HG03039 (cell line): ENCODE data around the gene TRIM50.
"Not testable (repeated sequence)": the region's sequence is repeated elsewhere in the genome, so short reads cannot be mapped to it uniquely, and the experiment has no call there.

Source experiments
- ATAC-seq: cut with Tn5 transposase; IDR thresholded peaks from one replicate; pipeline ENCODE4 v1.9.1; 2021; ENCODE audit warnings: mild to moderate bottlenecking, moderate library complexity; ENCODE audit not compliant: unreplicated experiment

Gene TRIM50

GRCh38 chr7:73327922-73328321 lies at the start of gene TRIM50, which contains the start of gene FKBP6:
Gene TRIM50, minus strand, starts transcription at chr7:73328082. Its CDS starts 3,295 bp downstream, at chr7:73324787.
Gene FKBP6, plus strand, starts transcription at chr7:73328161. Its CDS starts 268 bp downstream, at chr7:73328429.
- ATAC-seq, result not testable (repeated sequence)

DNA sequence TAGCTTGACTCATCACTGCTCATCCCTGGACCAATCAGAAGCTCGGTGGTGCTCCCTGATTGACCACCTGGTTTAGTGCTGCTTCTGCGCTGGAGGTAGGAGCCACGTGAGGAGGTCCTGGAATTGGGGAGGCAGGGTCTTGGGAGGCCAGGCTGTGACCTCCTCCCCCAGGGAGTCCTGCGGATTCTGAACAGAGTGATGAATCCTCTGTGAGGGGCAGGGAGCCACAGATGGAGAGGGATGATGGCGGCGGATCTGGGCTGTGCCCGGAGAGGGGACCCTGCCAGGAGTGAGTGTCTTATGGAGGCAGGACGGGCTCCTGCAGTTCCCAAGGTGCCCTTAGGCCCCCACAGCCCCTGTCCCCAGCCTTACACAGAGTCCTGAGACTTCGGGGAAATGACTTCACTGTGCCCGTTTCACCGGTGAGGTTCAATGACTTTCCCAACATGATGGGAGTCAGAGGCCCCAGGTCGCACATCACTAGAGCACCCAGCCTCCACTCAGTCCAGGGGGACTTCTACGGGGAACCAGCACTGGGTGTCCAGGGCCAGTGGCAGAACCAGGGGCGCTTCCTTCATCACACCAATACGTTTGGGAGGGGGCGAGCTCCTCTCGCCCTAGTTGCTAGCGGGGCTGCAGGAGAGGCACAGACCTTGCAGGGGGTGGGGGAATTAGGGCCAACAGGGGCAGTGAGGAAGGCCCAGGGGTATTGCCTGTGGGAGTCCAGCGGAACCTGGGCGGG lies 49.0 kb upstream of the TRIM50 start:
- ATAC-seq, result no peak

- not testable (repeated sequence) for ATAC-seq
These were observed 48.4 kb upstream of the TRIM50 start for GRCh38 chr7:73376262-73376661.

DNA sequence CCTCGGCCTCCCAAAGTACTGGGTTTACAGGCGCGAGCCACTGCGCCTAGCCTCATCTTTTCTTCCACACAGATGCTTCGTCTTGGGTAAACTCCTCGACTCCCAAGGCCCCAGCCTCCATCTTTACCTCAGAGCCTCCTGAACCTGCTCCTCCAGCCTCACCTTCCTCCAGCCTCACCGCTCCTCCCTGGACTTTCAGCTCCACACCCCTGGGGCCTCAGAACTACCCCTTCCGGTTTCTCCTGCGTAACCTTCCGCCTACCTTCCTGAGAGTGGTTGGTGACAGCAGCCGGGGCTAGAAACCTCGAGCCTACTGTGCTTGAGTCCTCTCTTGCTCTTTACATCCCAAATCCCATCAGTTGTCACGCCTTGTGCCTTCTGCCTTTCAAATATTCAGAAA lies 45.9 kb upstream of the TRIM50 start:
- no peak for ATAC-seq

GRCh38 chr7:73369622-73370021 lies 41.7 kb upstream of the TRIM50 start:
- ATAC-seq, result no peak

GRCh38 chr7:73369009-73369408 lies 41.1 kb upstream of the TRIM50 start:
- ATAC-seq, result no peak

DNA sequence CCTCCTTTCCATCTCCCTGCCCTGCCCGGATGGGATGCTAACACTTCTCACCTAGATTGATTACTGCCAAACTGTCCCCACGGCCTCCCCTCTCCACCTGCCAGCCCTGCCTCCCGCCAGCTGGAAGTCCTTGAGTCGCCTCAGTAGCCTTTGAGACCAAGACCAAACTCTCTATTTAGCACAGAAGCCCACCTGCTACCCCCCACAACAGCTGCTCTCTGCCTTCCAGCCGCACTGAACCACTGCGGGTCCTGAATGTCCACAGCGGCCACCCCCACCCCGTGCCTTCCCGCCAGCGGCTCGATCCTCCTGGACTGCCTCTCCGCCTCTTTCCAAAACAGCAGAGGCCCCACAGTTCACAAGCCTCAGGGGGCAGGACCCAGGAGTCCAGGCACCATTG lies 39.1 kb upstream of the TRIM50 start:
- no peak for ATAC-seq

- no peak for ATAC-seq
These were observed 38.2 kb upstream of the TRIM50 start for GRCh38 chr7:73366127-73366526.

DNA sequence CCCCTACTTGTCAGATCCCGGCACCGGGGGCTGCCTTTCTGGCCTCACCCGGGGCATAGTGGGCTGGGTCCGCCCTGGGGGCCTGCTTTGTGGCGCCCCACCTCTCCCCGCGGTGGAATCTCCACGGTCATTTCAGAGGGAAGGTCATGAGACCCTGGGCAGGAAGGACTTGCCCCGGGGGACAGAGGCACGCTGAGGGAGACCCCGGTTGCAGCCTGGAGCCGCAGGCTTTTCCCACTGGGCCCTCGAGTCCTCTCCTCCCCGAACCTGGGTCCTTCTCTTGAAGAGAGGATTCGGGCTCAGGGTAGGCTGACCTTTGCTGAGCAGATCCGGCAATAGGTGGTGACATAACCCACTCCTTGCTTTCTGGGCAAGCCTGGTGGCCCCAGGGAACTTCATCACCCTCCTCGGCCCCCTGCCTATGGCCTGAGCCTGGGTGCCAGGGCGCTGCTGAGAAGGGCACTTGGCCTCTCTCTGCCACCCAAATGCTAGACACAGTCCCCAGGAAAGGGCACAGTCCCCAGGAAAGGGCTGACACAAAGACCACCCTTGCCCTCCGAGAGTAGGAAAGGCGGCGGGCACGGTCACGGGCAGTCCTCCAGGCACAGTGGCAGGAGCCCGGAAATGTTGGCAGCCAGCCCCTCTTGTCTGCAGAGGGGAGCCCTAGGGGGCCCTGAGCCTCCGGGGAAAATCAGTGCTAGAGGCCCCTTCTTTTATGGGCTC lies 36.3 kb upstream of the TRIM50 start:
- no peak for ATAC-seq

DNA sequence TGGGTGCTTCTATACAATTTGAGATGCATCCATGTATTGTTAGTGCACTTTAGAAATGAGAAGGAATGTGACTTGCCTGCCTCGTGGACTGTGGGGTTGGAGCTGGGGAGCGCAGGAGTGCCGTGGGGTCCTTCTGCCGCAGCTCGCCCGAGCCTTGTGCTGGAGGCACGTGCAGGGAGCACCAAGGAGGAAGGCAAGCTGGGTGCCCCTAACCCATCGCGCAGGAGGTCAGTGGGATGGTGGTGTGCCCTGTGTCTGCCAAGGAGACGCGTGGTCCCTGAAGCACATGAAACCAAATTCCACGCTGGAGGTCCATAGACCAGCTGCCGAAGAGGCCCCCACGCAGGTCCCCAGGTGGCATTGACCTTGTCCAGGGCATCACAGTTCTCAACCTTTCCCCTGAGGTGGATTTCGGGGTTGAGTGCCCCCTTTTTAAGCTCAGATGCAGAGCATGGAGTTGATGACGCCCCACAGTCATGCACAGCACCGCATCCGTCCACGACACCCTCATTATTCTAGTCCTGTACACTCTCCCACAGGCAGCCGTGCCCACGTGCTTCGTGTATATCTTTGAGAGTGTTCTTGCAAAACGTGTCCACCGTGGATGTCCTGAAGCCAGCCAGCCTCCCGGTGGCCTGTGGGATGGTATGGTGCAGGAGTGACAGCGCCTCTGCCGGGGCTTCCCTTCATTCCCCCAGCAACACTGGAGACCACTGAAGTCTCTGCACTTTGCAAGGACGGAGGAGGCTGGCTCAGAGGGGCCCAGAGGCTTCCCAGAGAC lies 35.5 kb upstream of the TRIM50 start:
- ATAC-seq, result no peak

- not testable (repeated sequence) for ATAC-seq
These were observed 32.7 kb upstream of the TRIM50 start for GRCh38 chr7:73360590-73360989.

GRCh38 chr7:73359746-73360375 lies 32.0 kb upstream of the TRIM50 start:
- ATAC-seq, result no peak

DNA sequence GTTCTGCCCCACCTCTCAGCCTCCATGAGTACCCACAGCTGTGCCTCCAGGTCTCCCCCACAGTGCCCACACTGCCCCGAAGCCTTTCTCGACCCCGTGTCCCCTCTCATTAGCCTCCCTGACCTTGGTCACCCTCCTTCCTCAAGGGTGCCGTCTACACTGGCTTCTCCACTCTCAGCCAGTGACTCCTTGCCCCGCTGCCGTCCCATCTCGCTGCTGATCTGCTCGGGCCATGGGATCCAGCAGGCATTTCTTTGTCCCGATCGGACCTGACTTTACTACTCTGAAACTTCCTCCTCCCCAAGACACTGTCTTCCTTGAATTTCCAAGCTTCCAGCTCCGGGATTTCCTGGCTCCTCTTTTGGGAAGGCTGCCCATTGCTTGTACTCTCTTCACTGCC lies 31.4 kb upstream of the TRIM50 start:
- no peak for ATAC-seq

DNA sequence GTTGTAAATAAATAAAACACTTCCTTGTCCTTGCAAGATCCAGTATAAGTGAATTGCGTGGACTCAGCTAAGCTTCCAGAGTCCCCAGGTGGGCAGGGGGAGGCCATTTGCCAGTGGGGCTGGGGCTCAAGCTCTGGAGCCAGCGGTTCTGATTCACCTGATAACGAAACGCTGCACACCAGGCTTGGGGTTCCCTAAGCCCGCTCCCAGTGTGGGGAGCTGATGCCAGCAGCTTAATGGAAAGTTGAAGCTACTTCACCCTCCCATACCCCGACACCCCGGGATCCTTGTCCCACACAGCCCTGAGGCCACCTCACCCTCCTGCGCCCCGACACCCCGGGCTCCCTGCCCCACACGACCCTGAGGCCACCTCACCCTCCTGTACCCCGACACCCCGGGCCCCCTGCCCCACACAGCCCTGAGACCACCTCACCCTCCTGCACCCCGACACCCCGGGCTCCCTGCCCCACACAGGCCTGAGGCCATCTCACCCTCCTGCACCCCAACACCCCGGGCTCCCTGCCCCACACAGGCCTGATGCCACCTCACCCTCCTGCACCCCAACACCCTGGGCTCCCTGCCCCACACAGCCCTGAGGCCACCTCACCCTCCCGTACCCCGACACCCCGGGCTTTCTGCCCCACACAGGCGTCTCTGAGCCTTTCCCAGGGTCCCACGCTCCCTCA lies 30.9 kb upstream of the TRIM50 start:
- no peak for ATAC-seq

- ATAC-seq, result no peak
These were observed 28.3 kb upstream of the TRIM50 start for GRCh38 chr7:73356159-73356558.

GRCh38 chr7:73354821-73355220 lies 26.9 kb upstream of the TRIM50 start:
- ATAC-seq, result no peak

- no peak for ATAC-seq
These were observed 26.3 kb upstream of the TRIM50 start for GRCh38 chr7:73354196-73354595.

DNA sequence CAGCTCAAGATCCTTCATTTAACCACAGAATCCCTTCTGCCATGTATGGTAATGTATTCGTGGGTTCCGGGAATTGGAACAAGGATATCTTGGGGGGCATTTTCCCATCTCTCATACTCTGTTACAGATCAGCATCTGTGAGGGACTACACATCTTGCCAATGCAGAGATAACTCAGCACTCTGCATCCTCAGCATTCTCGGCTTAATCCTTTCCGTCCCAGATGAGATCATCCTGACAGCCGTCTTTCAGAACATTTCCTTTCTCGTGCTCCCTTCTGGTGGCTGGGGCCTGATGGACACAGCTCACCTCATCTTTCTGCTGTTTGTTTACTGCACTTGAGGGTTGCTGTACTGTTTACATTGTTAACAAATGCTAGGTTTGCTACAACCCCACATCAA lies 25.4 kb upstream of the TRIM50 start:
- no peak for ATAC-seq

DNA sequence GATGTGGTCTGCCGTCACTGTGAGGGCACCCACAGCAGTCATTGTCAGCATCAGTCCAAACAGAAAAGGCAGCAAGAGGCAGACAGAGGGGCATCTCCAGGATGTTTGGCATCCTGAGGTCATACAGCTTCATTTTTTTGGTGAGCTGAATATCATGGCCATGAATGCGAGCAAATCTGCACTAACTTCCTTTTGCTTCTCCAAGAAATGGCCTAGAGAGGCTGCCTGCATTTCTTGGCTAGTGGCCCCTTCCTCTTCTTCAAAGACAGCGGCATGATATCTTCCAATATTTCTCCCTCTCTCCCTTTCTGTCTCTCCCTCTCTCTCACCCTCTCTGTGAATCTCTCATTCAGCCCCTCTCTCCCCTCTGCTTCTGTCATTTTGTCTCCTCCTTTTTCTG lies 24.9 kb upstream of the TRIM50 start:
- no peak for ATAC-seq

DNA sequence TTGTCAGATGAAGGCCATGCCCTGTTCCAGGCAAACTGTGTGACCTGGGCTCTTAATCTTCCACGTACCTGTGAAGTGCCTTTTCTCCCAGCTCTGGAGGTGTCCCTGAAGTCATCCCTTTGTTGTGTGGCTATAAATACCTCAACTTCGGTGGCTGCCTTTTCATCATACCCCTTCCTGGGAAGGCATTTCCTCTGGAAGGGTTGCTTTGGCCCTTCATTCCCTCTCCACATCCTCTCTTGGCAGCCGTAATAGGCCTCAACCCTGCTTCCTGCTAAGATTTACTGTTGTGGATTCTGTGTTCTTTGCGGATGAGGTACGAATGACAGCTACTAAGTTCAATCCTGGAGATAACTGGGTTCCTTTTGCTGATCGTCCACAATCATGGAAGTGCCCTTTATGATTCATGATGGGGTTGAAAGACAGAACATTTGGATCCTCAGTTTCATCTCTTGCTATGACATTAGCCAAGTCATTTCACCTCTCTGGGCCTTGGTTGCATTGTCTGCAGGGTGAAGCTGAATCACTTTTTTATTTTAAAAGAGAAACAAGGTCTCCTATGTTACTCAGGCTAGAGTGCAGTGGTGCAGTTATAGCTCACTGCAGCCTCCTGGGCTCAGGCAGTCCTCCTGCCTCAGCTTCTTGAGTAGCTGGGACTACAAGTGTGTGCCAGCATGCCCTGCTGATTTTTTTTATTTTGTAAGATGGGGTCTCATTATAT lies 23.7 kb upstream of the TRIM50 start:
- ATAC-seq, result no peak
